Lung (tissue), 12 donors: ENCODE results near the gene ITGA11. TPM values are rescaled to one million over a fixed set of nuclear protein-coding genes. Genes with fewer than 3 reads are reported as not detected.

ENCODE experiments used
- ATAC-seq: fragments of 200-7000 bp; cut with Tn5 transposase; one replicate; pipeline ENCODE4 v1.9.1; 2020; ENCODE audit warnings: moderate number of reproducible peaks; ENCODE audit not compliant: insufficient read depth, low FRiP score
- DNase-seq, 3 donors: peaks; one replicate each; pipeline ENCODE4 v3.0.0-alpha.2; 2013 to 2017
- H3K27ac ChIP-seq, 2 donors: one replicate each; pipeline ENCODE4 v1.5.1; 2013; ENCODE audit warnings: mild to moderate bottlenecking in 2 of 2, moderate library complexity in 2 of 2, control low read depth in 1 of 2, inconsistent platforms in 1 of 2, low read depth in 1 of 2, low read length in 1 of 2
- H3K27me3 ChIP-seq, 3 donors: one replicate each; pipeline ENCODE4 v1.5.1; 2013; ENCODE audit warnings: low read length in 2 of 3; ENCODE audit not compliant: control insufficient read depth in 3 of 3, insufficient read depth in 3 of 3
- H3K36me3 ChIP-seq, 4 donors: one replicate each; pipeline ENCODE4 v1.5.1; 2013; ENCODE audit warnings: low read length in 4 of 4, mild to moderate bottlenecking in 1 of 4, moderate library complexity in 1 of 4; ENCODE audit not compliant: control insufficient read depth in 4 of 4, insufficient read depth in 4 of 4
- H3K4me1 ChIP-seq, 5 donors: one replicate each; pipeline ENCODE4 v1.5.1; 2013; ENCODE audit warnings: low read length in 5 of 5, mild to moderate bottlenecking in 2 of 5, moderate library complexity in 1 of 5; ENCODE audit not compliant: control insufficient read depth in 5 of 5, insufficient read depth in 5 of 5
- H3K4me3 ChIP-seq: one replicate; pipeline ENCODE4 v1.5.1; 2013; ENCODE audit warnings: mild to moderate bottlenecking, control low read depth, moderate library complexity
- H3K9ac ChIP-seq, 2 donors: one replicate each; pipeline ENCODE4 v1.5.1; 2013; ENCODE audit warnings: low read length in 2 of 2, control low read depth in 1 of 2; ENCODE audit not compliant: insufficient read depth in 1 of 2
- H3K9me3 ChIP-seq, 4 donors: one replicate each; pipeline ENCODE4 v1.5.1; 2013; ENCODE audit warnings: low read length in 3 of 4, mild to moderate bottlenecking in 1 of 4, moderate library complexity in 1 of 4; ENCODE audit not compliant: control insufficient read depth in 4 of 4, insufficient read depth in 3 of 4
- WGBS, 2 donors: extraction: QIAGEN DNeasy Blood & Tissue Kit; methylation state at CpG; one replicate each; pipeline ENCODE4 v1.1.7; 2013; 5-methylcytosine and 5-hydroxymethylcytosine counted together
- polyA plus RNA-seq, 2 donors: library from polyadenylated mRNA; stranded (reverse); fragments of 200-250 nt; gene quantifications; one replicate each; pipeline ENCODE4 v1.2.1, GENCODE V29; 2013
- total RNA-seq, 2 donors: library from RNA; depleted of rRNA in 1 of 2; stranded (reverse); fragments of >200 nt in 1 of 2; gene quantifications; one replicate each; pipeline ENCODE4 v1.2.1, GENCODE V29; 2014 to 2021
- TF ChIP-seq, protein P1 (sequence below): IDR thresholded peaks from 2 replicates; pipeline ENCODE4 v1.5.1; 2012; ENCODE audit warnings: mild to moderate bottlenecking; ENCODE audit errors: control extremely low read depth, extremely low read depth
- donor health status: control.
- donor health status: control.
- donor health status: Bipolar disorder and iron deficiency.
- donor health status: healthy.
- donor health status: DM: yes; HTN: yes; CAD: no.

ITGA11 gene
- total and polyA plus RNA-seq, 4 donors: 0.35 to 1.8 (median 1.0) TPM

DNA sequence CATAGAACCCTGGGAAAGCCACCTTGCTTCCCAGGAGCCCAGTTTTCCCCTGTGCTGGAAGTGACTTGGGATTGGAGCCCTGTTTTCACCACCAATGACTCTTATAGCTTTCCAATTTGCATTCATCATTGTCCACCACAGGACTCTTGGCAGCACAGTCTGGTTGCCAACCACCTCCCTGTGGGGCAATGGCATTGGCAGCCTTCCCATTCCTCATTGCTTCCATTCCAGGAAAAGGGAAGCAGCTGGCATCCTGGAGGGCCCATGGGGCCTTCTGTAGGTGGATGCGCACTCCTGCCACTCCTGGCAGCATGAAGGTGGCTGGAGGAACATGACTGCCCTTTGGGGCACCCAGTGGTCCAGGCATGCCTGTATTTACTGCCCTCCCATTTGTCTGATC lies 96.7 kb downstream of the ITGA11 start:
- DNase-seq (no peak), ATAC-seq (no peak)
- no peaks in the 10 kb centered on the region for H3K27me3 ChIP-seq
- no peak overlapping the region for H3K27ac ChIP-seq
- H3K4me1 ChIP-seq: peaks cover 0 to 13% (median 3%) of the 10 kb centered on the region in 5 donors
- H3K36me3 ChIP-seq: no peaks in the 10 kb centered on the region
- WGBS, 2 donors: 90 to 100% methylated on average over 1 of the region's 1 CpG
- no peak overlapping the region for H3K4me3 ChIP-seq
- no peak overlapping the region for H3K9ac ChIP-seq
- TF ChIP-seq, protein P1, sequence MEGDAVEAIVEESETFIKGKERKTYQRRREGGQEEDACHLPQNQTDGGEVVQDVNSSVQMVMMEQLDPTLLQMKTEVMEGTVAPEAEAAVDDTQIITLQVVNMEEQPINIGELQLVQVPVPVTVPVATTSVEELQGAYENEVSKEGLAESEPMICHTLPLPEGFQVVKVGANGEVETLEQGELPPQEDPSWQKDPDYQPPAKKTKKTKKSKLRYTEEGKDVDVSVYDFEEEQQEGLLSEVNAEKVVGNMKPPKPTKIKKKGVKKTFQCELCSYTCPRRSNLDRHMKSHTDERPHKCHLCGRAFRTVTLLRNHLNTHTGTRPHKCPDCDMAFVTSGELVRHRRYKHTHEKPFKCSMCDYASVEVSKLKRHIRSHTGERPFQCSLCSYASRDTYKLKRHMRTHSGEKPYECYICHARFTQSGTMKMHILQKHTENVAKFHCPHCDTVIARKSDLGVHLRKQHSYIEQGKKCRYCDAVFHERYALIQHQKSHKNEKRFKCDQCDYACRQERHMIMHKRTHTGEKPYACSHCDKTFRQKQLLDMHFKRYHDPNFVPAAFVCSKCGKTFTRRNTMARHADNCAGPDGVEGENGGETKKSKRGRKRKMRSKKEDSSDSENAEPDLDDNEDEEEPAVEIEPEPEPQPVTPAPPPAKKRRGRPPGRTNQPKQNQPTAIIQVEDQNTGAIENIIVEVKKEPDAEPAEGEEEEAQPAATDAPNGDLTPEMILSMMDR: no peak
- peaks cover 0 to 3% (median 0%) of the 10 kb centered on the region in 4 donors for H3K9me3 ChIP-seq

DNA sequence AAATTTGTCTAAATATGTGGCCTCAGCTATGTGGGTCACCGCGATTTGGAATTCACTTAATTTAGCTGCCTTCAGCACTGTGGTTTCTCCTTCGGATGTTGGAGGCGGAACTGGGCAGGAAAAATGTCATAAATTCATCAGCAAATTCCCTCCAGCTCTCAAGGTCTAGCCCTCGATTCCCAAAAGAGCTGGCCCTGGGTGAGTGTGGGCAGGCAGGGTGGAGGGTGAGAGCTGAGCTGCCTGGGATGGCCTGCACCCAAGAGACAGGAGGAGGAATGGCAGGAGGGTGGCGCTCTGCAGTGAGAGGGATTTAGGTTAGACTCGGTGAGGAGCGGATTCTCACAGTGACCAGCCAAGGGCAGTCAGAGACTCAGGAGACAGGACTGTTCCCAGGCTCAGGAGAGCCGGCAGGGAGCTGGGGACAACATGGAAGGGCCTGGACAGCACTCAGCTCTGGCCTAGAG lies 97.3 kb downstream of the ITGA11 start:
- ATAC-seq (peak; percentile 43), DNase-seq (peak in 1 of 3 donors; percentile 19)
- no peak overlapping the region for H3K9ac ChIP-seq
- no peak overlapping the region for H3K4me3 ChIP-seq
- peaks cover 0 to 13% (median 3%) of the 10 kb centered on the region in 5 donors for H3K4me1 ChIP-seq
- H3K27me3 ChIP-seq: no peaks in the 10 kb centered on the region
- no peaks in the 10 kb centered on the region for H3K36me3 ChIP-seq
- no peak overlapping the region for H3K27ac ChIP-seq
- TF ChIP-seq, protein P1: no peak
- 50 to 61% methylated on average over 9 of the region's 9 CpGs for WGBS, 2 donors
- H3K9me3 ChIP-seq: peaks cover 0 to 3% (median 0%) of the 10 kb centered on the region in 4 donors

DNA sequence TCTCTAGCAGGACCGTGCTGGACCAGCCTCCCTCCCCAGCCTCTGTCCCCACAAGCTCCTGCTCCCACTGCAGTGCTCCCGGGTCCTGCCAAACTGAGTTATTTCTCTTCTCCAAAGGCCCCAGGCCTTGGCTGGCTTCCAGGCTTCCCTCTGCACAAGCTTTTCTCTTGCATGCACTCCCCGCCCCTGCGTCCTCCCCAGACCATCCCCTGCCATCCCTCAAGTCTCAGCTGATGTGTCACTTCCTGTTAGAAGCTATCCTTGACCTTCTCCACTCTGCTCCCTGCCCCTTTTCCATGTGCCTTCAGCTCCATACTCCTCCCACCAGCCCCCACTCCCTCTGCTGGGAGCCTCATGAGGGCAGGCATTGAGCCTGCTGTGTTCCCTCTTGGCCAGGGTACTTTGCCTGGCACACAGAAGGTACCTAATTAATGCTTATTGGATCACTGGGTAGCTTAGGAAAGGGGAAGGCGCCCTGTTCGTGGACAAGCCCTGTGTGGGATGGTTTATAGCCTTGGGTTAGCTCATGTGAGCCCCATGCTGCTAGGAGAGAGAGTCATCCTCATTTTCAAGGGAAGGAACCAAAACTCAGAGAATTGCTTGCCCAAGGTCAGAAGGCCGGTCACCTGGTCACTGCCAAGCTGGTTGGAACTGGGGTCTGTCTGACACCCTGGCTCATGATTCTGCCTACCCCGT lies 98.0 kb downstream of the ITGA11 start:
- no peaks in the 10 kb centered on the region for H3K36me3 ChIP-seq
- peak overlapping the region in 1 of 2 donors; percentile 17 for H3K27ac ChIP-seq
- DNase-seq: peak; percentile 32 to 67 (median 37)
- H3K9ac ChIP-seq: no peak overlapping the region
- no peak for ATAC-seq
- H3K9me3 ChIP-seq: peaks cover 0 to 3% (median 0%) of the 10 kb centered on the region in 4 donors
- TF ChIP-seq, protein P1: no peak
- H3K4me3 ChIP-seq: no peak overlapping the region
- 50 to 69% methylated on average over 8 of the region's 8 CpGs for WGBS, 2 donors
- H3K27me3 ChIP-seq: no peaks in the 10 kb centered on the region
- peaks cover 0 to 13% (median 3%) of the 10 kb centered on the region in 5 donors for H3K4me1 ChIP-seq
